ENCODE results near the gene WWOX. TPM values are rescaled to one million over a fixed set of nuclear protein-coding genes. Genes with fewer than 3 reads are reported as not detected.

WWOX gene
- total RNA-seq, 1 donor from 2014 or later, result 28.2 TPM

DNA sequence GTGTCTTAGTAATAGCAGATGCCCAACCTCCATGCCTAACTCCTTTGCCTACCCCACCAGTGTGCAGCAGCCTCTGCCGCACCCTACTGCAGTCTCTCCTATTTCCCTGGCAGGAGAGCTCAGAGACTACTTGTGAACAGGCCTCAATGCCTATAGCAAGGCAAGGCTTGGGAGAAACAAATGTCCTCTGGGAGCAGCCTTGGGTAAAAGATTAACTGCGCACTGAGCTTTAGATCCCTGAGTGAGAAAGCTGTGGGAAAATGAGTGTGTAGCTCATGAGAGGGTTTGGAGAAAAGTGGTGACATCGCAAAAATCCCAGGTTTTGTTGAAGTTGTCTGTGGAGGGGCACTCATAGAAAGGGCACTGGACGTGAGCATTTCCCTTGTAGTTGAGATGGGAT is 335.8 kb downstream of the WWOX start:
- H3K4me1 Mint-ChIP-seq (ENCODE audit: unreplicated experiment), result peaks cover 8% of the 10 kb centered on the region
- TF ChIP-seq, protein P1, sequence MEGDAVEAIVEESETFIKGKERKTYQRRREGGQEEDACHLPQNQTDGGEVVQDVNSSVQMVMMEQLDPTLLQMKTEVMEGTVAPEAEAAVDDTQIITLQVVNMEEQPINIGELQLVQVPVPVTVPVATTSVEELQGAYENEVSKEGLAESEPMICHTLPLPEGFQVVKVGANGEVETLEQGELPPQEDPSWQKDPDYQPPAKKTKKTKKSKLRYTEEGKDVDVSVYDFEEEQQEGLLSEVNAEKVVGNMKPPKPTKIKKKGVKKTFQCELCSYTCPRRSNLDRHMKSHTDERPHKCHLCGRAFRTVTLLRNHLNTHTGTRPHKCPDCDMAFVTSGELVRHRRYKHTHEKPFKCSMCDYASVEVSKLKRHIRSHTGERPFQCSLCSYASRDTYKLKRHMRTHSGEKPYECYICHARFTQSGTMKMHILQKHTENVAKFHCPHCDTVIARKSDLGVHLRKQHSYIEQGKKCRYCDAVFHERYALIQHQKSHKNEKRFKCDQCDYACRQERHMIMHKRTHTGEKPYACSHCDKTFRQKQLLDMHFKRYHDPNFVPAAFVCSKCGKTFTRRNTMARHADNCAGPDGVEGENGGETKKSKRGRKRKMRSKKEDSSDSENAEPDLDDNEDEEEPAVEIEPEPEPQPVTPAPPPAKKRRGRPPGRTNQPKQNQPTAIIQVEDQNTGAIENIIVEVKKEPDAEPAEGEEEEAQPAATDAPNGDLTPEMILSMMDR (conservative IDR thresholded peaks at IDR 0.05), result no peak
- no peaks in the 10 kb centered on the region for H3K27me3 Mint-ChIP-seq
- H3K4me3 Mint-ChIP-seq, result no peak overlapping the region
- H3K27ac Mint-ChIP-seq, result no peak overlapping the region
- no peaks in the 10 kb centered on the region for H3K9me3 Mint-ChIP-seq
- DNase-seq (ENCODE audit: extremely low spot score, unreplicated experiment), result no peak
- H3K36me3 Mint-ChIP-seq, result peaks cover 10% of the 10 kb centered on the region

GRCh38 chr16:78436023-78436422 is 336.6 kb downstream of the WWOX start:
- no peaks in the 10 kb centered on the region for H3K27me3 Mint-ChIP-seq
- no peak for DNase-seq (ENCODE audit: extremely low spot score, unreplicated experiment)
- peaks cover 10% of the 10 kb centered on the region for H3K36me3 Mint-ChIP-seq
- no peaks in the 10 kb centered on the region for H3K9me3 Mint-ChIP-seq
- H3K4me3 Mint-ChIP-seq, result no peak overlapping the region
- TF ChIP-seq, protein P1 (conservative IDR thresholded peaks at IDR 0.05), result no peak
- H3K4me1 Mint-ChIP-seq (ENCODE audit: unreplicated experiment), result peaks cover 8% of the 10 kb centered on the region
- no peak overlapping the region for H3K27ac Mint-ChIP-seq

DNA sequence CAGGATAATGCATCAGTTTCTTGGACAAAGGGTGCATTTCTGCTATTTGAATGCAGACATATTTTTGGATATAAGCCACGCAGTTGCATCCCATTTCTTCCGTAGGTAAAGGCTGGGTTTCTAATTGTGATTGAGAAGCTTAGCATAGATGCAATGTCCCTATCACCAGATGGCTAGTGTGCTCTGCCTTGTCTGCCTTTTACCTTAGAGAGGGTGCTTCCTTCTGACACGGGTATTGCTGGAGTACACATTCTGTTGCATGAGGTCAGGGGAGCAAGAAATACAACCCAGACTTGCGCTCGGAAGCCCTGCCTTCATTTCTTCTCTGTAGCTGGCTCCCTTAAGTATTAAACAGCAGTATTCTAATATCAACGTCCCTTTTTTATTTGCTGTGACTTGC is 337.4 kb downstream of the WWOX start:
- Mint-ChIP-seq H3K9me3 (no peaks in the 10 kb centered on the region), H3K4me3 (no peak overlapping the region)
- no peak for DNase-seq (ENCODE audit: extremely low spot score, unreplicated experiment)

GRCh38 chr16:78437352-78437968 is 338.0 kb downstream of the WWOX start:
- Mint-ChIP-seq H3K27me3 (no peaks in the 10 kb centered on the region), H3K36me3 (peaks cover 10% of the 10 kb centered on the region), H3K4me3 (no peak overlapping the region), H3K4me1 (ENCODE audit: unreplicated experiment) (peaks cover 8% of the 10 kb centered on the region), H3K27ac (no peak overlapping the region), H3K9me3 (no peaks in the 10 kb centered on the region)
- TF ChIP-seq, protein P1 (conservative IDR thresholded peaks at IDR 0.05), result peak; percentile 92
- DNase-seq (ENCODE audit: extremely low spot score, unreplicated experiment), result no peak

More for the DNA sequence above, 337.4 kb downstream of the WWOX start:
- TF ChIP-seq, protein P1 (conservative IDR thresholded peaks at IDR 0.05), result no peak
- no peak overlapping the region for H3K27ac Mint-ChIP-seq
- H3K4me1 Mint-ChIP-seq (ENCODE audit: unreplicated experiment), result peaks cover 8% of the 10 kb centered on the region
- peaks cover 10% of the 10 kb centered on the region for H3K36me3 Mint-ChIP-seq
- no peaks in the 10 kb centered on the region for H3K27me3 Mint-ChIP-seq

DNA sequence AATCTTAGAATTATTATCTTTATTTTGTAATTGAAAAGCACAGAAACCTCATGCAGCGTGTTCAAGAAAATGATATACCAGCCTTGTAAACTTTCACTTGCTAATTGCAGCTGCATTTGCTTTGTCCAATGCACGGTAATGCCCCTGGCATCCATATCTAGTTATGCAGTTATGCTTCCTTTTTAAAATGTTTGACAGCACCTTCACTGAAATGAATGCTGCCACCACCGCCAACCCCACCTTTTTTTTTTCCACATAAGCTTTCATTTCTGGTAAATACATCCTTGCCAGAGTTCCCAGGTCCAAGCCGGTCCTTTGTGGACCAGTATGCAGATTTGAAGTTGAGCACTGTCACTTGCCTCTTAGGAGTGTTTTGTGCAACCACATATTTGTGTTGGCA is 338.8 kb downstream of the WWOX start:
- Mint-ChIP-seq H3K4me3 (no peak overlapping the region), H3K27ac (no peak overlapping the region), H3K36me3 (peaks cover 7% of the 10 kb centered on the region), H3K9me3 (no peaks in the 10 kb centered on the region), H3K27me3 (no peaks in the 10 kb centered on the region), H3K4me1 (ENCODE audit: unreplicated experiment) (peaks cover 9% of the 10 kb centered on the region)
- no peak for DNase-seq (ENCODE audit: extremely low spot score, unreplicated experiment)
- TF ChIP-seq, protein P1 (conservative IDR thresholded peaks at IDR 0.05), result no peak
